HG03159 (cell line): Measurements from ENCODE around the gene CNIH2.
A peak's percentile ranks its signal among the peaks of the same experiment; 100 is the strongest.
"Not testable (repeated sequence)": the region's sequence is repeated elsewhere in the genome, so short reads cannot be mapped to it uniquely, and the experiment has no call there.

Source experiments
- ATAC-seq: cut with Tn5 transposase; IDR thresholded peaks from one replicate; pipeline ENCODE4 v1.9.1; 2021; ENCODE audit warnings: mild to moderate bottlenecking, moderate library complexity; ENCODE audit not compliant: unreplicated experiment

Gene CNIH2

GRCh38 chr11:66289548-66290329, 11.8 kb downstream of the CNIH2 start:
- peak; percentile 43 for ATAC-seq

DNA sequence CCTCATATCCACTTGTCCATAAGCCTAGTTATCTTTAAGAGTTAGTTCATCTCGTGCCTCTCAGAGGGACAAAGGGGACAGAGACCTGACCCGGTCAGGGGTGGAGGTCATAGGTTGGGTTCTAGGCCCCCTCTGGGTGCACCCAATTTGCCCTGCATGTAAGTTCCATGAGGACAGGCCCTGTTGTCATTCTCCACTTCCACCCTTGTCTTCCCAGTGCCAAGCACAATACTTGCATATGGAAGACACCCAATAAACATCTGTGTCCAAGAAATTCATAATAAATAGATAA, 12.3 kb downstream of the CNIH2 start:
- no peak for ATAC-seq

GRCh38 chr11:66291303-66291705, 13.3 kb downstream of the CNIH2 start:
- no peak for ATAC-seq

- ATAC-seq = no peak
These were observed 13.9 kb downstream of the CNIH2 start, which contains the start of gene TMEM151A for GRCh38 chr11:66291706-66292542. TMEM151A (plus strand) TSS chr11:66291894; CDS start chr11:66292014, 120 bp downstream.

GRCh38 chr11:66292543-66293332, 14.8 kb downstream of the CNIH2 start:
- no peak for ATAC-seq

GRCh38 chr11:66293352-66293751, 15.4 kb downstream of the CNIH2 start:
- no peak for ATAC-seq

DNA sequence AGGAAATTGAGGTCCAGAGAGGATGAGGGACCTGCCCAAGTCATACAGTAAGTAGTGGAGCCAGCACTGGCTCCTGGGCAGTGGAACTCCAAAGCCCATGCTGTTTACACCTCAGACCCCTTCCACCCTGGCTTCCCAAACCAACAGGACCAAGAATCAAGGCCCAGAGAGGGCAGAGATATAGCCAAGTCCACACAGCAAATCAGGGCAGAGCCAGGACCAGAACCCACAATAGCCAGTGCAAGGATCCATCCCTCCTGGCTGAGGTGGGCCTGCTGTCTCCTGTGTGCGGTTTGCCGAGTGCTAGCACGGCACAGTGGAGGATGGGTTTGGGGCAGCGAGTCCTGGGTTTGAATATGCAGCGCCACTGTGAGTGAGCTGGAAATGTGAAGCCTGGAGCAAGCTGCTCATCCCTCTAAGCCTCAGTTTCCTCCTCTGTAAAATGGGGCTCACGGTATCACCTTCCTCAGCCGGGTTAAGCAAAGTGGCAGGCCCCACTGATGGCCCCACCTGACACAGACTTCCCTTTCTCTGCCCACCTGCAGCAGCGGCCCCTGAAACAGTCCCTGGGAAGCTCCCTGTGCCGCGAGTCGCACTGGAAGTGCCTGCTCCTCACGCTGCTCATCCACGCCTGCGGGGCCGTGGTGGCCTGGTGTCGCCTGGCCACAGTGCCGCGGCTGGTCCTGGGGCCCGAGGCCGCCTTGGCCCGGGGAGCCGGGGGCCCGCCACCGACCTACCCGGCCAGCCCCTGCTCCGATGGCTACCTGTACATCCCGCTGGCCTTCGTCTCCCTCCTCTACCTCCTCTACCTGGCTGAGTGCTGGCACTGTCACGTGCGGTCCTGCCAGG, 16.0 kb downstream of the CNIH2 start:
- no peak for ATAC-seq

GRCh38 chr11:66294626-66295620, 16.9 kb downstream of the CNIH2 start:
- no peak for ATAC-seq

GRCh38 chr11:66297610-66298009, 19.6 kb downstream of the CNIH2 start:
- no peak for ATAC-seq

GRCh38 chr11:66299186-66299585, 21.2 kb downstream of the CNIH2 start:
- ATAC-seq = no peak

DNA sequence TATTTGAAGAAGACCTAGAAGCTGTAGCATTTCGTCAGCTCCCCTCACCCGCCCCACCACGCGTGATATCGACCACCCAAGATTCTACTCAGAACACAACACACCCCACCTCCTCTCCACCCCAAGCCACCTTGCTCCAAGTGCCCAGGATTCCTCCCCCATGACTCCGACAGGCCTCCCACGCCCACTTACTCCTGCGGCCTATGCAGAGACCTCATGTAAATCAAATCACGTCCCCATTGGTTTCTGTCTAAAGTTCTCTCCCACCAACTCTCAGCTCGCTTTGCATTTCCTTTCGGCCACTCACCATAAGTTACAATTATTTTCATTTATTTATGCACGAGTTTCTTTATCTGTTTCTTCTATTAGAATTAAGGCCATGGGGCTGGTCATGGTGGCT, 24.7 kb downstream of the CNIH2 start:
- no peak for ATAC-seq

DNA sequence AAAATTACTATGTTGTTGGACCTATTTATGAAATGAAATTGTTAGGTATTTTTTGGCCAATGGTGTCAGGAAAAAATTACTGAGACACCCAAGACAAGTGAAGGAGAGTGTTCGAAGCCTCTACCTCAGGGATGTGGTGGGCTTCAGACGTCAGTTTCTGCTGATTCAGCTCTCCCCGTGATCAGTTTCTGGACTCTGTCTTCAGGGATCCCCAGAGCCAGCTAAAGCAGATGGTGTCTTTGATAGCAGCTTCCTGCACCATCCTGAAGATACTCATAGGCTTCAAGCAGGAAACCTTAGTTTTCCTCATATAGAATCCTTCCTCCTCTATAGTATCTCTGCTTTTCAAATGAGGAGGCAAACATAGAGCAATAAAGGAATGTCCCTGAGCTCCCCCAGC, 31.5 kb downstream of the CNIH2 start:
- ATAC-seq = no peak

- ATAC-seq = no peak
These were observed 32.3 kb downstream of the CNIH2 start for GRCh38 chr11:66310324-66310723.

GRCh38 chr11:66310803-66311440, 32.9 kb downstream of the CNIH2 start:
- ATAC-seq = not testable (repeated sequence)

- ATAC-seq = no peak
These were observed 33.5 kb downstream of the CNIH2 start for GRCh38 chr11:66311470-66311964.

GRCh38 chr11:66311965-66312548, 34.1 kb downstream of the CNIH2 start:
- ATAC-seq = peak; percentile 67

DNA sequence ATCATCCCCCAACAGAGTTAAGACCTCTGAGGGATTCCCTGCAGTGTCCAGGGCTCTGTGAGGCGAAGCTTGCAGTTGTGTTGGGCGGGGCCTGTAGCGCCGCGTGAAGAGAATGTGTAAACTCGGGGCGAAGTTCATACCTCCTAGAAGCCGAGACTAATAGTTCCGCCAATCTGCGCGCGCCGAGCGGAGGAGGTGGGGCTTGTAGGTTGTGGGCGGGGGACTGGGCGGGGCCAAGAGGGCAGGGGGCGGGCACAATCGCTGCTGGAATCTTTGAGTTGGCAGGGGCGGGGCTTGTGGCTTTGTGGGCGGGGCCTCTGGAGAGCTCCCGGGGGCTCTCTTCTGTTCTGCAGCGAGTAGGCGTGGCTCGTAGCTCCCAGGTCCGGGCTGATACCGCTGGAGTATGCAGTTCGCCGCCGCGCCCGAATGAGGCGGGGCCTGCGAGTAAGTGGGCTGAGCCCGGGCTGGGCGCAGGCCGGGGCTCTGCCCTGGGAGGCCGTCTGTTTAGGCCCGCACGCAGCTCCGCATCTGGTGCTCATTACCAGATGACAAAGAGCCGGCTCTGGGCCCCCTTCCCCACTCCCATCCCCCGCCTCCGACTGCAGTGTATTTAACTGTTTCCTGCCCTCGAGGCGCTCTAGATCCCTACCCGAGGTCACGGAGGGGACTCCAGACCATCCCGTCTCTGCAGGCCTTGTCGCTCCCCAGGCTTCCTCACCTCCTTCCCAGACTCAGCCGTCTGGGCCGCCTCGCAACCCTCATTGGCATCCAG, 34.8 kb downstream of the CNIH2 start:
- peak; percentile 59 for ATAC-seq
